Measurements from ENCODE around the gene TRIM44. TPM values are rescaled to one million over a fixed set of nuclear protein-coding genes. Genes with fewer than 3 reads are reported as not detected.
A peak's percentile ranks its signal among the peaks of the same experiment; 100 is the strongest.
"Not testable (repeated sequence)": the region's sequence is repeated elsewhere in the genome, so short reads cannot be mapped to it uniquely, and the experiment has no call there.

TRIM44 gene
- total RNA-seq, 1 experiment from 2014 or later = 50.1 TPM

DNA sequence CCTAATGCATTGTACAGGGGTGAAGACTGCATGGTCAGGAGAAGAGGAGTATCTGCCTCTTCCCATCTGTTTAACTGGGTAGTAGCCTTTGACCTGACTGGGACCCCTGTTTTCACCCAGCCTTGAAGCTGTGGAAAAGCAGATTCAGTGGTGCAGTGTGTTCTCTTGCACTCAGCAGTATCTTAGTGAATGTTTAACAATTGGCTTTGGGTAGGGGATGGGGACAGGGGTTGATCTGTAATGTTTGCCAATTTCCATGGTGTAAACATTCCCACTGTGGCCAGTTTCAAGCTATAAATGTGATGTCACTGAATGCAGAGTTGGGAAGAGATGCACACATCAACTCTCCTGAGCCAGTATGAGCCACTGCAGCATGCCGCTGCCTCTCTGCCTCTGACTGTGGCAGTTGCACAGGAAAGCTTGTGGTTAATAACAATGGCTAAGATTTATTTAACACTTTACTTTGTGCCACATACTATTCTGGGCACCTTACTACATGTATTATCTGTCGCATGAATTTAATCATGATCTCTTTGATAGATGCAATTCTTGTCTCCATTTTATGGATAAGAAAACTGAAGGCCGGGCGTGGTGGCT, 28.6 kb upstream of the TRIM44 start:
- no peak for DNase-seq (ENCODE audit: low read depth)

DNA sequence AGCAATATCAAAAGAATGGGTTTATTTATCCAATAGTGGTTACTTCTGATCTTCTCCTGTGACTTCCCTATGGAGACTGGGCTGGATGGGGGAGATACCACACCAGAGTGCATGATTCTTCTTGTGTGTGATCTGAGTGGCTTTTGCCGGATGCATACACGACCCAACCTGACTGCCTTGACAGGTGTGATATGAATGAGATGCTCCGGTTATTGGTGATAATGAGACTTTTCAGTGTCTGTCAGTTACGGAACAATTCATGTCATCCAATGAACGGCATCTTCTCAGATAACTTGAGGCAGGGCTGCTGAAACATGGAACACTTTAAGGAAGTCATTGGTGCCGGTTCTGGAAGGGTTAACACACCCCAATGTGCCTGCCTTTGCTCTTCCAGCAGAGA, 26.6 kb upstream of the TRIM44 start:
- no peak for DNase-seq (ENCODE audit: low read depth)

DNA sequence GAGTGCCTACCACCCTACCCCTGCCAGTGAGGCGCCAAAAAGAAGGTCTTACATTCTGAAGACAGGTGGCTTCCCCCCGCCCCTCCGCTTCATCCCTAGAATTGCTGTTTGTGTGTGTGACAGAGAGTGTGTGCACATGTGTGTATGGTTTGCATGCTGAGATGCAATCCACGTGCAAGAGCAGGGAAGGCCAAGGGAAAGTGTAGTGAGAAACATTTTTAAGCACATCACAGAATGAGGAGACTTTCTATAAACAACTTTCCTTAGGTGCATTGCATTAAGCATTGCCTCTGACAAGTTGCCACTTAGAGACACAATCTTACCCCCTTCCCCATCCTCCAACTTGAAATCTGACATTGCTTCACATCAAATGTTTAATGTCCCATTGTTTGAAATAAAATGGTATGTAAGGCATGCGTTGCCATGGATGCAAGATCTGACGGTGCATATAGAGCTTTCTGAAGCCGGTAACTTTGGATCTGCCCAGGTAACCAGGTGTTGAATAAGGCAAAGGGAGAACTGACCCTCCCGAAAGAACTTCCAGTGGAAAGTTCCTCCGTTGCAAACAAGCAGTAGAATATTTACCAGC, 22.9 kb upstream of the TRIM44 start:
- DNase-seq (ENCODE audit: low read depth) = no peak

DNA sequence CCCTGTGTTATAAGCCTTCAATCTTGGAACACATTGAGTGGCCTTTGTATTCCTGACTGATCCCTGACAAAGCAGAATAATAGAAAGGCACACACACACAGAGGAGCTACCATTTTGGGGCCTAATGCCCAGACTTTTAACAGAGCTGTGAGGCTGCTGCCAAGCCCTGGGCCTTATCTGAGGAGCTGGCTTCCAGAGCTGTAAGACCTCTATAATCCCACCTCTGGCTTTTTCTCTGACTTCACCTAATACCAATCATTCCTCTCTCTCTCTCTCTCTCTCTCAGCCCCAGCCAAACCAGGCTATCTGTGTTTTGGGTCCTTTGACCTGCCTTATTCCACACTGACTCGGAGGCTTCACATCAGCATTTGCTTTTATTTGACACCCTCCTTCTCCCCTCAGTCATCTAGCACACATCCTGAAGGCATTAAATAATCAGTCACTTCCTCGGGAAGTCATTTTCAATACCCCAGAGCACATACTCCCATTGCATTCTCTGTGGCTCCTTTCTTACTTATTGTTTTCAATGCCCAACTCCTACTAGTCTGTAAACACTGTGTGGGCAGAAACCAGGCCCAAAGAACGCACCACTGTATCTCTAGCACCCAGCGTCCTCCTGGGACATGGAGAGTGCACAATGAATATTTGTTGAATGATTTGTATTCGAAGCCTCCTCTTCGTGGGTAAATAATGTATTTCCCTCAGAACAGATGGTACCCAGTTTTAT, 21.2 kb upstream of the TRIM44 start:
- no peak for DNase-seq (ENCODE audit: low read depth)

DNA sequence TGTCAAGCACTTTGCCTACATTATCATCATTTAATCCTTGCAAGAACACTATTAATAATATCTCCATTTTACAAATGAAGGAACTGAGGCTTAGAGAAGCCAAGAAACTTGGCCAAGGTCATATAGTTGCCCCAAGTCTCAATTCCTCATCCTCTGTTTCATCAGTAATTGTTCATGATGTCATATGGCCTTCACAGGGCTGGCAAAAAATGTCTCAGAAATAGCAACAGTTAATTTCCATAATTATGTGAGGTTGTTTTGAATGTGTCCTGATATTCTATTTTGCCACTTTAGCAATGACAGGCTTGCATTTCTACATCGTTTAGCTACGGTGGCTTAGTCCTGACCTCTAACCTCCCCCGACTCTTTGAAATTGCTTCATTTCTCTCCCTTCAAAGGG, 20.6 kb upstream of the TRIM44 start:
- no peak for DNase-seq (ENCODE audit: low read depth)

DNA sequence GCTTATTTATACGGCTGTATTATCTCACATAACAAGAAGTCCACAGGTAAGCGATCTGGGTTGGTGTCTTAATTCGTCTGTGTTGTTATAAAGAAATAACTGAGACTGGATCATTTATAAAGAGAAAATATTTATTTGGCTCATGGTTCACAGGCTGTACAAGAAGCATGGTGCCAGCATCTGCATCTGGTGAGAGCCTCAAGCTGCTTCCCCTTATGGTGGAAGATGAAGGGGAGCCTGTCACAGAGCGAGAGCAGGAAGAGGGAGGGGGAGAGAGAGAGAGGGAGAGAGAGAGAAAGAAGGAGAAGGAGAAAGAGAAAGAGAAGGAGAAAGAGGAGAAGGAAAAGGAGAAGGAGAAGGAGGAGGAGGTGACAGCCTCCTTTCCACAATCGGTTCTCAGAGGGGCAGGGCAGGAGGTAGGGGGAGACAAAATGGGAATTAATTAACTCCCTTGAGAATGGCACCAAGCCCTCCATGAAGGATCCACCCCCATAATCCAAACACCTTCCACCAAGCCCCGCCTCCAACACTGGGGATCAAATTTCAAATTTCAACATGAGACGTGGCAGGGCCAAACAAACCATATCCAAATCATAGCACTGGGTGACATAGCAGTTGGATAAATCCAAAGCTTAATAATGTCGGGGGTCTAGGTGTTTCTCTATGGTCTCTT, 15.0 kb upstream of the TRIM44 start:
- no peak for DNase-seq (ENCODE audit: low read depth)

DNA sequence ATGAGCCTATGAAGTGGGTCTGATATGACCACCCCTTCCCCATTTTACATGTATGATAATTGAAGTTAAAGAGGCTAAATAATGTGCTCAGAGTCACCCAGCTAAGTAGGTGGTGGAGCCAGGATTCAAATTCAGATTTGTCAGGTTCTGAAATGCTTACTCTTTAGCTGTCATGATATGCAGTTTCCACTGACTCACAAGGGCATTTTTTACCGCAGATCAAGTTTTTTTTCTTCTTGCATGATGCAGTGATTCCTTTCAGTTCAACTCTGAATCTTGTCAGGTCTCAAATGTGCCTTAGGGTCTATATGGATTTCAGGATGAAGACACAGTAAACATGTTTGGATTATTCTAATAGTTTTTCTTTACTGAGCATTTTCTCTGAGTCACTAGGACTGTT, 12.6 kb upstream of the TRIM44 start:
- peak; percentile 79 for DNase-seq (ENCODE audit: low read depth)

DNA sequence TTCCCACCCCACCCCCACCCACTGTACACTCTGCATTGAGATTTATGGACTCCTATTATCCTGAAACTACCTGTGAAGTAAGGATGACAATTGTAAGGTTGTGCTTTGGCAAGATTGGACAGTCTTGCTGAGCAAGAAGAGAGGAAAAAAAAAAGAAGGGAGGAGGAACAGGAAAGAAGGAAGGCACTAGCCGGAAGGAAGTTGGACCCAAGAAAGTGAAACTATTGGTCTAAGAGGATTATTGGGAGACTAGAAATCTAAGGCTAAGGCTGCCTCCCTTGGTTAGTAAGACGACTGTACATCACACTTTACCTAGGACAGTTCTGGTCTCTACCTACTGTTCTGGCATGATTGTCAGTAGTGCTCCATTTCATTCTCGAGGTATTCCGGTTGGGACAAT, 12.1 kb upstream of the TRIM44 start:
- DNase-seq (ENCODE audit: low read depth) = peak; percentile 25

DNA sequence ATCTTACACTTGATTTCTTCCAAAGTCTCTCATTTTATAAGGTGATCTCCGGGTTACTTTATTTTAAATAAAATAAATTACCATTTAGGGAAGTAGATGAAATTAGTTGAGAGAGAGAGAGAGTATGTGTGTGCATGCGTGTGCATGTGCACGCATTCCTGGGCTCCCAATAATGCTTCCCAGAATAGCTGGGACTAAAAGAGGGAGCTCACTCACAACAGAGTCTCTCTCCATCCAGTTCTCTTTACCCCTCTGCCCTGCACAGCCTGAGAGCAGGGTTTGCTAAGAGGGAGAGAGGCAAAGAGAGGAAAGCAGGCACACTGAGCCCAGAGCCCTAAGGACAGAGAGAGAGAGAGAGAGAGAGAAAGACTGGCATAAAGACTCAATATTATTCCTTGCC, 11.3 kb upstream of the TRIM44 start:
- no peak for DNase-seq (ENCODE audit: low read depth)

DNA sequence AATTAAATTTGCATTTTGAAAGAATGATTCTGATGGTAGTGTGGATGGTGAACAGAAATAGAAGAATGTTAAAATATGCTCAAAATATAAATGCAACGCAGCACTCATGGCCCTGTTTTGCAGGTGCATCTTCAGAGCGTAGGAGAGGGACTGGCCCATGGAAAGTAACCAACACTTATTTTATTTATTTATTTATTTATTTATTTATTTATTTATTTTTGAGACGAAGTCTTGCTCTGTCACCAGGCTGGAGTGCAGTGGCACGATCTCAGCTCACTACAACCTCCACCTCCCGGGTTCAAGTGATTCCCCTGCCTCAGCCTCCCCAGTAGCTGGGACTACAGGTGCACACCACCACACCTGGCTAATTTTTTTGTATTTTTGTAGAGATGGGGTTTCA, 9.8 kb upstream of the TRIM44 start:
- not testable (repeated sequence) for DNase-seq (ENCODE audit: low read depth)

DNA sequence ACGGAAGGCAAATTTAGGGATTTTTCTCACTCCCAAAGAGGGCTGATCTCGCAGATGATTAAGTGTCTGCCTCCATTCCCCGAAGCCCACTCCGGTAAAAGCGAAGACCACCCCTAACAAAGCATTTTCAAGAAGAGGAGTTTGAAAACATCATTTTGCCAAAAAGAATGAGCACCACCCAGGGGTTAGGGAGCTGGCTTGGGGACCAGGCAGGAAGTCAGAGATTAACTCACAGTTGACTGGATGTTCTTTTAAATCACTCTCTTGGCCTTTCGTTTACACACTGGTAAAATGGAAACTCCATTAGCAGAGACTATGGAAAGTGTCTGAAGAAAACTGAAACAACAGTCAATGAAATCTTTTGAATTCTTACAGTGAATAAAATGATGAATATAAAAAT, 7.9 kb upstream of the TRIM44 start:
- no peak for DNase-seq (ENCODE audit: low read depth)

DNA sequence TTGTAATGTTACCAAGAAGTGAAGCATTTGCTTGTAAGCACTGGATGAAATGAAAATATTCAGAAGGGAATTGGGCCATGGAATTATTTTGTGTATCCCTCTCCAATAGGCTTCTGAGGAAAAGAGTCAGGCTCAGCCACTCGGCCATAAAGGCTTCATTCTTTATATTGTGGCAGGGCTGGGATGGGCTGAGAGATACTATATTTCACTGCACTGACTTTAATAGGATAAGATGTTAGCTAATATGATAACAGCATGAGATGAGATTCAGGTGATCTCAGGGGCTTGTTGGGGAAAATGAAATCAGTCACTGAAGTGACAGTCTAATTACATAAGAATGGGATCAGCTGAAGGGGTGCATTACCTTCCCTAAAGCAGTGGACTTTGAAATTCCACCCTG, 7.3 kb upstream of the TRIM44 start:
- DNase-seq (ENCODE audit: low read depth) = no peak

DNA sequence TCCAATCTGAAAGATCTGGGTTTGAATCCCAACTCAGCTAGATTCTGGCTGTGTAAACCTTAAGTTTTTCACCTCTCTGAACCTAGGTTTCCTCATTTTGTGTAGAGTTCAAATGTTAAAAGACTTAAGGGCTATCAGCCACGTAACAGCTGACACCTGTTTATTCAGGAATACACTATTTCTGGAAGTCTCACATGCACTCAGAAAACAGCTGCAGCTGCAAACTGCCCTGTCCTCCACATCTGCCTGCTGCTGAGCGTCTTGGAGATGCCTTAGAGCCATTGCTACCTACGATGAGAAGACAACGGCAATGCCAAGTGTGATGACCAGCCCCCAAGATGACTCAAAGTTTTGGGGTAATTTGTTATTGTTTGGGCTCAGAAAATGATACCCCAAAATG, 6.7 kb upstream of the TRIM44 start:
- no peak for DNase-seq (ENCODE audit: low read depth)

DNA sequence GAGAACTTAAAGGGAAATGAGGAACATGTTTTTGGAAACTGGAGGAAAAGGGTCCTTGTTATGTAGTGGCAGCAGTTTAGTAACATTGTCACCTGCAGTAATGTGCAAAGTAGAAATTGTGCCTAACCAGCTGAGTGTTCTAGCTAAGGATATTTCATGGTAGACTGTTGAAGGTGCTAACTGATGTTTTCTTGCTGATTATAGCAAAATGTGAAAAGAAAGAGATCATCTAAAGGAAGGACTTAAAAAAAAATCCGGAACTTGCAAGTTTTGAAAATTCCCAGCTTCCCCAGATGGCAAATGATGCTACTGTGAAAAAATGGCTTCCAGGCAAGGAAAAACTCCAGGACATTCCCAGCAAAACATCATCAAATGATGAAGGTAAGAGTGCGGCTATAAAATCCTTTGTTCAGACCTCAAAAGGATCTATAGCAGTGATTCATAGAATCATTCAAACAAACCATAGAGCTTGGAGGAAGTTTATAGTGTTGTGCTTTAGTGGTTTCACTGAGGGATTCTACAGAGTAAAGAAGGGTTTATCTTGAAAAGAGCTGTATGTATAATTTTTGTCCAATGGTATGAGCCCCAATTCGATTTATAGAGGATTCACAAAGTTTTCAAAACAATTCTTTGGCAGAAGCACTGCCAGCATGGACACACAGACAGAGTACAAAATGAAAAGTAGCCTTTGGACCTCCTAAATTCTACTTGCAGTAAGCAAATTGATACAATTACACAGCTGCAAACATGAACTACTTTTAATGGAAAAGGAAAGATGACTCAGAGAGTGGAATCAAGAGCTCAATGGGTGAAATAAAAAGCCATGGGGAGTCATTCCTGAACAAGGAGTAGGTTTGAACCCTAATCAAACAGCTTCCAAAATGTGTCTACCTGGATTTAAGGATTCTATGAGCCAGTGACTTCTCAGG, 4.3 kb upstream of the TRIM44 start:
- peak; percentile 21 for DNase-seq (ENCODE audit: low read depth)

DNA sequence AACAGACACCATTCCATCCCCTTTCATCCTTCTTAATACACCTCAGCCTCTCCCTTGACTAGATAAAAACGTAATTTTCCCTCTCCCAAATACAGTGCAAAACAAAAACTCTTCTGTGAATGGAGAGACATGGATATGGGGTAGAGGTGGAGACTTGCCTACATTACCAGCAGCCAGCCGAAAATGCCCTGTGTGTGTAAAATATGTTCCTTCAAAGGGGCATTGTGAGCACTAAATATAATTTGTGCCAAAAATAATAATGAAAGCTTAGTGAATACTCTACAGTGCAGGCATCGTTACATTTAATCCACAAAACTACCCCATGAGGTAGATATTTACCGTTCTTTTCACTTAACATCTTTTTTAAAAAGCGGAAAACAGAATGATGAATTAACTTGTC, 1.0 kb upstream of the TRIM44 start:
- DNase-seq (ENCODE audit: low read depth) = no peak

DNA sequence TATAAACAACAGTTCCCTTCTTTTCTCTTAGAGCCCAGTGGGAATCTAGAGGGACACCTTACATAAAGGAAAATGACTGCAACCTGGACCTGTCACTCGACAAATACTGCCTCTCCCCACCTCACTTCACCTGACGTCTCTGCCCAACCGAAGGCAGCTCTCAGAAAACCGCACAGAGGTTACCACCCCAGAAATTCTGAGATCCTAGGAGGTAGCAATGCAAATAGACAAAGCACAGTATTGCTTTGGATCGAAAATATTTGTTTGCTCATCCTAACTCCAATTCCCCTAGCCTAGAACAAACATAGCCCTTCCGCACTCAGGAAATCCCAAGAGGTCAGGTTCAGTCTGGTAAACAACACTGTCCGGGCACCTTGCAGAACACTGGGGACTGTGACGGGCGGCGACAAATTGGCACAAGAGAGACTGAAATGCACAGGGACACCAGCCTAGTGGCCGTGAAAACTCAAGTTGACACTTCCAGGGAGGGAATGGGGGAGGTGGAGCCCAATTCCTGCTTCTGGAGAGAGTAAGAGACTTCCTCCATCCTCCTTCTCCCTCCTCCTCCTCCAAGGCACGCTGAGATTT, 420 bp upstream of the TRIM44 start:
- DNase-seq (ENCODE audit: low read depth) = peak; percentile 31

DNA sequence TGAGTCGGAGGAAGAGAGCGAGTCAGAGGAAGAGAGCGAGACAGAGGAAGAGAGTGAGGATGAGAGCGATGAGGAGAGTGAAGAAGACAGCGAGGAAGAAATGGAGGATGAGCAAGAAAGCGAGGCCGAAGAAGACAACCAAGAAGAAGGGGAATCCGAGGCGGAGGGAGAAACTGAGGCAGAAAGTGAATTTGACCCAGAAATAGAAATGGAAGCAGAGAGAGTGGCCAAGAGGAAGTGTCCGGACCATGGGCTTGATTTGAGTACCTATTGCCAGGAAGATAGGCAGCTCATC, 780 bp downstream of the TRIM44 start:
- no peak for DNase-seq (ENCODE audit: low read depth)

DNA sequence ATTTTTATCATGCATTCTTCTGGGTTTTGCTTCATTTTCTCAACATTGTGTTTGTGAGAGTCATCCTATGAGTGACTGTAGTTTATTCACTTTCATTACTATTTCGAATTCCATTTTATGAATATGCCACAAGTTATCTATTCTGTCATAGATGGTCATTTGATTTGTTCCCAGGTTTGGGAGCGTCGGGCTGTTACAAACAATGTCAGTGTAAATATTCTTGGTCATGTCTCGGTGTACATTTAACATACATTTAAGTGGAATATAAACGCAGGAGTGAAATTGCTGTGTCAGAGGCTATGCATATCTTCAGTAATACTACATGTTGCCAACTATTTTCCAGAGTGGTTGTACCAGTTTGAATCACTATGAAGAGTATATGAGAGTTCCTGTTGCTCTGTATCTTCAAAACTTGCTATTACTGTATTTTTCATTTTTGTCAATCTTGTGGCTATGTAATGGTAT, 2.4 kb downstream of the TRIM44 start:
- DNase-seq (ENCODE audit: low read depth) = peak; percentile 59

DNA sequence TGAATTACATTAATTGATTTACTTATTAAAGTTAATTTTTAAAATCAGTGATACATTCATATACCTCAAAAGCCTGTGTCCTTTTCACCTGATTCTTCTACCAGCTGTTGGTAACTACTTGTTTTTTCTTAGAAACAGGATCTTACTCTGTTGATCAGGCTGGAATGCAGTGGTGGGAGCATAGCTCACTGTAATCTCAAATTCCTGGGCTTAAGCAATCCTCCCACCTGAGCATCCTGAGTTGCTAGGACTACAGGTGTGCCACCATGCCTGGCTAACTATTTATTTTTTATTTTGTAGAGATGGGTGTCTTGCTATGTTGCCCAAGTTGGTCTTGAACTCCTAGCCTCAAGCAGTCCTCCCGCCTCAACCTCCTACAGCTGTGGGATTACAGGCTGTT, 4.7 kb downstream of the TRIM44 start:
- DNase-seq (ENCODE audit: low read depth) = no peak

DNA sequence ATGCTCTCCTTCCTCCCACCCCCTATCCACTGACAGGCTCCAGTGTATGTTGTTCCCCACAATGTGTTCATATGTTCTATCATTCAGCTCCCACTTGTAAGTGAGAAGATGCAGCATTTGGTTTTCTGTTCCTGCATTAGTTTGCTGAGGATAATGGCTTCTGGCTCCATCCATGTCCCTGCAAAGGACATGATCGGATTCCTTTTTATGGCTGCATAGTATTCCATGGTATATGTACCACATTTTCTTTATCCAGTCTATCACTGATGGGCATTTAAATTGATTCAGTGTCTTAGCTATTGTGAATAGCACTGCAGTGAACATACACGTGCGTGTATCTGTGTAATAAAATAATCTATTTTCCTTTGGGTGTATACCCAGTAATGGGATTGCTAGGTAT, 5.8 kb downstream of the TRIM44 start:
- not testable (repeated sequence) for DNase-seq (ENCODE audit: low read depth)

DNA sequence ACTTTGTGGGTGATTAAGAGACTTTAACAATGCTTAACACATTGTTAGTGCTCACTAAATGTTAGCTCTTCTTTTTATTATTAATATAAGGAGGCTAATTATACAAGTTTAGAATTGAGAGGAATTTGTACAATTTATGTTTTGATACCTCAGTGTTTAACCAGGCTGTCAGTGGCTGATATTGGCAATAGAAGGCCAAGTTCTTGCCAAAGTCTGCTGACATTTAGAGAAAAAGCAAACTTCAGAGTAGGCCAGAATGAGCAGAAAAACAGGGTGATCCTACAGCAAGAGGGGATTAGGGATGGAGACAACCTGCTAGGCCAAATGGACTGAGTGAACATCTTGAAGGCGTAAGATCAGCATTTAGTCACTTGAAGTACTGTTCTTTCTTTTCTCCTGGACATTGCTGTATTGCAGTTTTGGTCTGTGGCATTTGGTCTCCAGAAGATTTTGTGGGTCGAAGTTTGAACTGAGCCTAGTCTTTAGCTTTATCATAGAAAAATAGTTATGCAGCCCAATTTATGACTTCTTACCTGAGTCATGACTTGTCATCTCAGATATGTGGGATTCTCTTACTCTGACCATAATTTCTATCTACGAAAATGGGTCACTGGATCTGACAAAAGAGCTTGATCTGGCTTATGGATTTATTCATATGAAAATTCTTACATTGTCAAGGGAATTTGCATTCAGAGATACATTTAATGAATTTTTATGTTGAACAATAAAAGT, 9.0 kb downstream of the TRIM44 start:
- no peak for DNase-seq (ENCODE audit: low read depth)

Data from M059J (cell line).